HG02642 (cell line): Measurements from ENCODE around the gene ISLR.

ENCODE experiments used
- ATAC-seq: cut with Tn5 transposase; IDR thresholded peaks from one replicate; pipeline ENCODE4 v1.9.1; 2021; ENCODE audit warnings: mild to moderate bottlenecking; ENCODE audit not compliant: unreplicated experiment, poor library complexity

The ISLR gene

DNA sequence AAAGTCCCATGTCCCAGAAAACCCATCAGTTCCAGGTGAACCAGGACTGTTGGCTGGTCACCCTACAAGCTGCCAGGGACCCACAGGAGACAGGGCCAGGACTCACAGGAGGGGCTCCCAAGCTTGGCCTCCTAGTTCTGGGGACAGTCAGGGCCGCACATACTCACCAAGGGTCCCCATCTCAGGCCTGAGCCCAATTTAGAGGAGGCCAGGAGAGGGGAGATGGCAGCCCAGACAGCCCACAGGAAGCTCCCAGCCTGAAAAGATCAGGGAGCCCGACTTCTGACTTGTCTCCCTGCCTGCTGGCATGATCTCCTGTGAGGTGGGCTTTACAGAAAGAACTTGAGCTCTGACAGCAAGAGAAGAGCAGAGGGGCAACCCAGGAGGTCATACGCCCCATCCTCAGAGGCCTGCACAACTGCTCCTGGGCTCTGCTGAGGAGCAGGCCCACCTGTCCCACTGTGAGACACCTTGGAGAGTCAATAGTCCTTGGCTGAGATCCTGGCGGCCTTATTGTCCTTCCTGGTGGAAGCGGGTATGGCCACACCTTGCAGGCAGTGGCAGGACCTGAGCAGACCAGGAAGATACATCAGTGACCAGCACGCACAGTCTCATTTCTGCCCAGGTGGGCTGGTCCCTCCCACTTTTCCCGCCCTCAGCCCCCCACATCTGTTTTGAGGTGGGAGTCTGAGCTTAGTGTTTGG, 2.5 kb upstream of the ISLR start:
- no peak for ATAC-seq

DNA sequence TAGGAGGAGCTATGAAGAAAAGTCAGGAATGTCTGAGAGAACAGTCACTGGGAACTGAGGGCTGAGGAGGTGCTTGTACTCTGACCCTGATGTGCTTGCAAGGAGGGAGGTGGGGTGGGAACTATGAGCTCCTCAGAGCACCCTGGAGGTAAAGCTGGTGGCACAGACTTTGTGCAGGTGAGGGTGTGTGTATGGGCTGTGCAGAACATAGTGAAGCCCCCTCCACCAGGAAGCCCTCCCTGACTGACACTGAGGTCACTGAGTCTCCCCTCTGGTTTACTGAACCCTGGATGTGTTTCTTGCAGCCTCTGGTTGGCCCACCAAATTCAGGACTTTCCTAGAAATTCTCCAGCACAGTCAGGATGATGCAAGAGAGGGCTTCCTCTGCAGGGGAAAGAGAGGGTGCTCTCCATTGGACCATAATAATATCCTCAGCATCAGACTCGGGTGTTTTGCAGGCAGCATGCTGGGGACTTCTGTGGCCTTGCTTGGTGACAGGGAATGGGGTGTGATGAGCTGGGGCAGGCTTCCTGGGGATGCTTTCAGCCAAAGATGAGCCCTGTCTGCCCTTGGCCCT, 1.5 kb upstream of the ISLR start:
- no peak for ATAC-seq

DNA sequence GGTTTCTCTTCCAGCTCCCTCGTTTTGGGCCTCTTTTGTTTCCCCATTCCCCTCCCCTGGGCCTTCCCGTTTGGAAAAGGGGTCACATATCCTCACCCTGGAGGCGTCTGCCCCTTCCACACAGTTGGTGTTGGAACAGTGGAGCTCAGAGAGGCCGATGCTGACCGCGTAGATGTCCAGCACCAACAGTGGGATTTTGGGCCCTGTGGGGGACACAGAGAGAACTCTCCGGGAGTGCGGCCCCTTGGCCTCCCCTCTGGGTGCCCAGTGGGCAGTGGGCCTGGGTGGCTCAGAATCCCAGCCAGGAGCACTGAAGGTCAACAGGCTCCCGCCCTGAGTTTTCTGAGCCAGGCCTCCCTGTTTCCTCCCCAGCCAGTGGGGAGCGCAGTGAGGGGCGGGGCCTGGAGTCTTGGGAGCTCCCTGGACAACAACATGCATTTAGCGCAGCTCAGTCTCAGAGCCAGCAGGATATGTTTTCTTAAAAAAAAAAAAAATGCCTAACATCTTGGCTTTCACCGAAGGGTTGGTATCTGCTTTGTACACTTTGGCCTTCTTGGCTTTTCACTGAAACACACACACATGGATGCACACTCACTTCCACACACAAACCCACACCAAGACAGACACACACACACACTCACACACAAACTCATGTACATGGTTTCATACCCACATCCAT, 670 bp upstream of the ISLR start:
- ATAC-seq, result no peak

DNA sequence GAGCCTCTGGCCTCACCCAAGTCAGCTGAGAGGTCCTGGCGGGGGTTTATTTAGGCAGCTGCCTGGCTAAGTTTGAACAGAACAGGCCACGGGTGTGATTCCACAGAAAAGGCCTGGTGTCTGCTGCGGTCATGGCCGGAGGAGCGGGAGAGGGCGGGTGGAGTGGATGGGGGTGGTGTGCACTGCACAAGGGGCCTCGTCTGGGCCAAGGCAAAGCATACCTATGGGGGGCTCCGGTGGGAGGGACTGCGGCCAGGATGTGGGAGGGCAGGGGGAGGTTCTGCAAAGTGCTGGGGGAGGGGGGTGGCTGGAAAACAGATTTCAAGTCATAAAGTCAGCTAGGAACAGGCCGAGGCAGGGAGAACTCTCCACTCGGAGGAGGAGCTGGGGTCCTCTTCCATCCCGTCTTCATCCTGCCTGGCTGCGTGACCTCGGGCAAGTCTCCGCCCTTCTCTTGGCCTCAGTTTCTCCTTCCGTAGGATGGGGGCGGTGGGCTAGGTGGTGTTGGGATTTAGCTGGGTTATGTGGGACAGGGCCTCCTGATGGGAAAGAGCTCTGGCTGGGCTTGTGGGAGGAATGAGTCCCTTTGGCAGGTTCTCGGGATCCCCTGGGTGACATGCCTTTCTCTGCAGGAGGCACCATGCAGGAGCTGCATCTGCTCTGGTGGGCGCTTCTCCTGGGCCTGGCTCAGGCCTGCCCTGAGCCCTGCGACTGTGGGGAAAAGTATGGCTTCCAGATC, 878 bp downstream of the ISLR start:
- ATAC-seq, result no peak

DNA sequence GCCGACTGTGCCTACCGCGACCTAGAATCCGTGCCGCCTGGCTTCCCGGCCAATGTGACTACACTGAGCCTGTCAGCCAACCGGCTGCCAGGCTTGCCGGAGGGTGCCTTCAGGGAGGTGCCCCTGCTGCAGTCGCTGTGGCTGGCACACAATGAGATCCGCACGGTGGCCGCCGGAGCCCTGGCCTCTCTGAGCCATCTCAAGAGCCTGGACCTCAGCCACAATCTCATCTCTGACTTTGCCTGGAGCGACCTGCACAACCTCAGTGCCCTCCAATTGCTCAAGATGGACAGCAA, 1.4 kb downstream of the ISLR start:
- no peak for ATAC-seq

DNA sequence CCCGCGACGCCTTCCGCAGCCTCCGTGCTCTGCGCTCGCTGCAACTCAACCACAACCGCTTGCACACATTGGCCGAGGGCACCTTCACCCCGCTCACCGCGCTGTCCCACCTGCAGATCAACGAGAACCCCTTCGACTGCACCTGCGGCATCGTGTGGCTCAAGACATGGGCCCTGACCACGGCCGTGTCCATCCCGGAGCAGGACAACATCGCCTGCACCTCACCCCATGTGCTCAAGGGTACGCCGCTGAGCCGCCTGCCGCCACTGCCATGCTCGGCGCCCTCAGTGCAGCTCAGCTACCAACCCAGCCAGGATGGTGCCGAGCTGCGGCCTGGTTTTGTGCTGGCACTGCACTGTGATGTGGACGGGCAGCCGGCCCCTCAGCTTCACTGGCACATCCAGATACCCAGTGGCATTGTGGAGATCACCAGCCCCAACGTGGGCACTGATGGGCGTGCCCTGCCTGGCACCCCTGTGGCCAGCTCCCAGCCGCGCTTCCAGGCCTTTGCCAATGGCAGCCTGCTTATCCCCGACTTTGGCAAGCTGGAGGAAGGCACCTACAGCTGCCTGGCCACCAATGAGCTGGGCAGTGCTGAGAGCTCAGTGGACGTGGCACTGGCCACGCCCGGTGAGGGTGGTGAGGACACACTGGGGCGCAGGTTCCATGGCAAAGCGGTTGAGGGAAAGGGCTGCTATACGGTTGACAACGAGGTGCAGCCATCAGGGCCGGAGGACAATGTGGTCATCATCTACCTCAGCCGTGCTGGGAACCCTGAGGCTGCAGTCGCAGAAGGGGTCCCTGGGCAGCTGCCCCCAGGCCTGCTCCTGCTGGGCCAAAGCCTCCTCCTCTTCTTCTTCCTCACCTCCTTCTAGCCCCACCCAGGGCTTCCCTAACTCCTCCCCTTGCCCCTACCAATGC, 2.0 kb downstream of the ISLR start:
- no peak for ATAC-seq

DNA sequence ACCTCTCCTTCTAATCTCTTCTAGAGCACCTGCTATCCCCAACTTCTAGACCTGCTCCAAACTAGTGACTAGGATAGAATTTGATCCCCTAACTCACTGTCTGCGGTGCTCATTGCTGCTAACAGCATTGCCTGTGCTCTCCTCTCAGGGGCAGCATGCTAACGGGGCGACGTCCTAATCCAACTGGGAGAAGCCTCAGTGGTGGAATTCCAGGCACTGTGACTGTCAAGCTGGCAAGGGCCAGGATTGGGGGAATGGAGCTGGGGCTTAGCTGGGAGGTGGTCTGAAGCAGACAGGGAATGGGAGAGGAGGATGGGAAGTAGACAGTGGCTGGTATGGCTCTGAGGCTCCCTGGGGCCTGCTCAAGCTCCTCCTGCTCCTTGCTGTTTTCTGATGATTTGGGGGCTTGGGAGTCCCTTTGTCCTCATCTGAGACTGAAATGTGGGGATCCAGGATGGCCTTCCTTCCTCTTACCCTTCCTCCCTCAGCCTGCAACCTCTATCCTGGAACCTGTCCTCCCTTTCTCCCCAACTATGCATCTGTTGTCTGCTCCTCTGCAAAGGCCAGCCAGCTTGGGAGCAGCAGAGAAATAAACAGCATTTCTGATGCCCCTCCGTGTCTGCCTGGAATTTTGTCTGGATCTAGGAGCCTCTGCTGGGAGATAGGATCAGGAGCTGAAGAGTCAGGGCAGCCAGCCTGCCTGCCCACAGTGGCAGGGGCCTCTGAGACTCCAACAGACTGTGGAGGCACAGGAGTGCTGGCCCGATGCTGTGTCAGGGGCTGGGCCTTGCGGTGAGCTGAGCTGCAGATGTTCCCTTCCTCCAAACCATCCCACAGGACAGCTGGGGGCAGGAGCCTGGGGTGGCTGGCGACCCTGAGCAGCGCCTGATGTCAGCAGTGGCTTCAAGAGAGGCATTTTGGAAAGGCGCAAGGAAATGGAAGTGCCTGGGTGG, 3.0 kb downstream of the ISLR start:
- ATAC-seq, result no peak

DNA sequence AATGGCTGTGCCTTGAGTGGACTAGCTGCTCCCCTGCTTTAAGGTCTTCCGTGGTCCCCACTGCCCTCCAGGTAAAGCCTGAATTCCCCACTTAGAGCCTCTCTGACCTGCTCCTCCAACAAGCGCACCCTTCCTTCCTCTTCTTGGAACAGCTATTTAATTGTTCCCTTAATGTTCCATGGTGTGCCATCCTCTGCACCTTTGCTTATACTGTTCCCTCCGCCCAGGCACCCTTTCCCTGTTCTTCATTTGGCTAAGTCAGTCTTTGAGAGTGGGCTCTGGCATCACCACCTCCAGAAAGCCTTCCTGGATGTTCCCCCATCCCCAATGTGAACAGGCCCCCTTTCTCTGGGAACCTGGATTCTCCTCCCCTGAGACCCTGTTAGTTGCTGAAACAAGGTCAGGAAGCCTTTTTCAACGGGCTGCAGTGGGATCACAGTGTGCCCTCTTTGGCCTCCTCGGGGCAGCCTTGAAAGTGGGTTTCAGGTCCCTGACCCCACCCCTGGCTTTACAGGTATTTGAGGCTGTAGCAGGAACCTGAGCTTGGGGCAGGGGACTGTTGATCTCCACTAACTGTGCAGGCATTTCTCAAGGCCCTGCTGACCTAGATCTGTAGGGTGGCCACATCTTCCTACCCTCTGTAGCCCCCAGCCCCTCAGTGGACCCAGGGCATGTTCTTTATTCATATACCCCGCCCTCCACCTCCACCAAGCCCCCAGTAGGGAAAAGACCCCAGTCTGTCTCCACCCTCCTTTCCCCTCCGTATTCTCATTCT, 5.0 kb downstream of the ISLR start:
- no peak for ATAC-seq

DNA sequence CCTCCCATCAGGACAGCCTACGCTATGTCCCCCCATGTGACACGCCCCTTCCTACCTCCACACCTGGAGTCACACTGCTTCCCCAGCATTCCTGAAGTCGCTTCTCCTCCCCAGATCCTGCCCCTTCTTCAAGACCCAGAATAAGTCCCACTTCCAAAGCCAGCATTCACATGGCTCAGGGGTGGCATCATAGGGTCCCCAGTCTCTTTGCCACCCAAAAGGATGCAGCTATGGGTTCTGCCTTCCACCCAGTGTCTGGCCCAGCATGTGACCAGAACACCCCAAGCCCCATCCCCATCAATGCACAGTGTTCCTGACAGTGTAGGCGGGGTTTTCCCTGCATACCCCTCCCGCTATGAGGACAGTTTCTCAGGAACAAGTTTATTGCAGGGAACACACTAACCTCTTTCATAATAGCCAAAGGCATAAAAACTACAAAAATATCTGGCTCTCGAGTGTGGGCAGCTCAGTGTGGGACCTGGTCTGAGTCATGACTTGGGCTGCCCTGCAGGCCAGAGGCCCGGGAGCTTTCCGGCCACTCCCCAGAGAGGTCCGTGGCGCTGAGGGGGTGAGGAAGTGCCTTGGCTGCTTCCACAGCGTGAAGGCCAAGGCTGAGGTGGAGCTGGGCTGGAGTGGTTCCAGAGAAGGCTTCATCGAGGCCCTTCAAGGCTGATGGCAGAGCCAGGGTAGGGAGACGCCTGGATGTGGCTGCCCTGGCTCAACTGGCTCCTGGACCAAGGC, 5.8 kb downstream of the ISLR start:
- no peak for ATAC-seq

DNA sequence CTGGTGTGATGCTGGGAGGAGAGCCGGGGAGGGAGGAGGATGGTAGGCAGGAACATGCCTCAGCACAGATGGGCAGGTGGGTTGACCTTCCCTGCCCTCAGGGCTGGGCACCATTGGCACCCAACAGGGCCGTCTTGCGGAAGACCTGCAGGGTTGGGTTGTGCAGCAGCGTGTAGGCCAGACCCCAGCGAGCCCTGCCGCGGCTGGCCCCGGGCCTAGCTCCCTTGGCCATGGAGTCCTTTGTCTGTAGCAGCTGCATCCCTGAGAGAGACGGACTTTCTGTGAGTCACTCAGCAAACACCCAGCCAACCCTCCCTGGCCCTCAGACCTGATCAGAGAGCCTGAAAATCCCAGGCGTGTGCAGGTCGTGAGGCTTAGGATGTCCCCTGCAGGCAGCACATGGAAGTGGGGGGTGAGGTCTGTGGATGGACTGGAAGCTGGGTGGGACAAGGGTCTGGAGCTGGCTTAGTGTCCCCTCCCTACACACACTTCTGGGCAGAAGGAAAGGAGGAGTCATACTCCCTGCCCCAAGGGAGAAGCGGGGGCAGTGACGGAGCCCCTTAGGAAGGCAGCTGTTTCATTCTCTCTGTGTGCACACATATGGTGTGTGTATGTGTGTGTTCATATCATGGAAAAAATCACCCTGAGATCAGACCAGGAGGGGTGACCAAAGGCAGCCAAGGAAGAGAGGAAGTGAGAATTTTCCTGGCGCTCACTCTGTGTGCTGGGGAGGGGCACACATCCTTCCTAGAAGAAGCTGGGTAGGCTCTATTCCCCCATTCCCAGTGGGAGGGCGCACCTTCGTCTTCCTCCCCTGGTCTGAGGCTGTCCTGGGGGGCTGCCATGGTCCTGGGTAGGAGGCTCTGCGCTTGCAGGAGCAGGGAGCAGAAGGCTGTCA, 6.7 kb downstream of the ISLR start:
- no peak for ATAC-seq

DNA sequence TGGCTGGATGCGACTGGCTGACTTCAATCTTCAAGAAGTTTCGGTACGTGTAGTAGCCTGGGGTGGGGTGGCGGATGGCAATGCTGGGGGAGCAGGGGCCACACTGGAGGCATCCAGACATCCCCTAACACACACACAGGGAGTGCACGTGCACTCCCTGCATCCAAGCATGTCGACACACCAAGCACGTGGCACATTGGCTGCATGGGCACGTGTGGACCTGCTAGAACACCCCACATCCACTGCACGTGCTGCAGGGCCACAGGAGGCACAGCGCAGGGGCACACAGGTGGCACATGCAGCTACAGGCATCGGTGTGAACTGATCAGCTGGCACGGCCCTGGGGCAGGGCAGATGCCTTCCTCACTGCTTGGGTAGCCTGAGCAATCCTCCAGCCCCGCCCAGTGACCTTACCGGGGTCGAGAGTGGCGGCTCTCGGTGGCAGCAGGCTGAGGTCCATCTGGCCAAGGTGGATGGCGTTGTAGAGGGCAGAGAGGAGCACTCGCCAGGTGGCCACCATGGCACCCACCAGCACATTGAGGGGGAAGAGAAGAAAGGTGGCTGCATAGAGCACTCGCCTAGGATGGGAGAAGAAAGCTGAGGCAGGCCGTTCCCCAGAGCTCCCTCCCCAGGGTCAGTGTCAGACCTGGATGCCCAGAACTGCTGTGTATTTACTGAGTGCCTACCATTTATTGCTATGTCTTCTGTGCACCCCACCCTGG, 7.5 kb downstream of the ISLR start:
- ATAC-seq, result no peak

DNA sequence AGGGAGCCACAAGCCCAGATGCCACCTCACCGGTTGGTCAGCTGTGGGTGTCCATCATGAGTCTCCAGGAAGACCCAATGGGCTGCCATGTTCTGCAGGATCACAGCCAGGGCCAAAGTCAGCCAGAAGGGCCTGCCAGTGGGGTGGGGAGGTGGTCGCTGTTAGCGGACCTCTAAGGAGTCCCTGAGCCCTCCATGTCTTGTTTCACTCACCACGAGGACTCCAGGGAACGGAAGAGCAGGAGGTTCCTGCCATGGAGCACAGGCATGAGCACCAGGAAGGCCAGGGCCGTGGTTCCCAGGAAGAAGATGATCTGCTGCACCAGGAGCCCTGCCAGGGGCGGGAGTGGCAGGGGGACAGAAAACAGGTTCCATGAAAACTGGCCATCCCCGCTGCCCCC, 8.6 kb downstream of the ISLR start:
- no peak for ATAC-seq

DNA sequence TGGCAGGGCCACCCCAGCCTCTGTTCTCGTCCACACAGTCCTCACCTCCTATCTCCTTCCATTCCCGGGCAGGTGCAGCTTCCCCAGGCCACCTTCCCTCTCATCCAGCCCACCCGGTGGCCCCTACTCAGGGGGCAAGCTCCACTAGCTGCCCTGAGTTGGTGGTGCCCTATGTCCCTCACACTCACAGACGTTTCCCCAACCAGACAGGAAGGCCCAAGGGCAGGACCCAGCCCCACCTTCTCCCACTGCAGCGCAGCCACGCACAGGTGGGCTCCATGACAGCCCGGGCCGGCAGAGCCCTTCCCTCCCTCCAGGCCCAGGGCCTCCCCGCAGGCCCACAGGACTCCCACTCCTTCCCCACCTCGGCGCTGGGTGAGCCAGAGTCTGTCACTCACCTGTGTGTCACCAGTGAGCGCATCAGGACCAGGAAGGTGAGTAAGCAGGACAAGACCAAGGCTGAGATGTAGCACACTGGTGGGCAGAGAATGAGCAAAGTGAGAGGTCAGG, 11.1 kb downstream of the ISLR start:
- ATAC-seq, result no peak

DNA sequence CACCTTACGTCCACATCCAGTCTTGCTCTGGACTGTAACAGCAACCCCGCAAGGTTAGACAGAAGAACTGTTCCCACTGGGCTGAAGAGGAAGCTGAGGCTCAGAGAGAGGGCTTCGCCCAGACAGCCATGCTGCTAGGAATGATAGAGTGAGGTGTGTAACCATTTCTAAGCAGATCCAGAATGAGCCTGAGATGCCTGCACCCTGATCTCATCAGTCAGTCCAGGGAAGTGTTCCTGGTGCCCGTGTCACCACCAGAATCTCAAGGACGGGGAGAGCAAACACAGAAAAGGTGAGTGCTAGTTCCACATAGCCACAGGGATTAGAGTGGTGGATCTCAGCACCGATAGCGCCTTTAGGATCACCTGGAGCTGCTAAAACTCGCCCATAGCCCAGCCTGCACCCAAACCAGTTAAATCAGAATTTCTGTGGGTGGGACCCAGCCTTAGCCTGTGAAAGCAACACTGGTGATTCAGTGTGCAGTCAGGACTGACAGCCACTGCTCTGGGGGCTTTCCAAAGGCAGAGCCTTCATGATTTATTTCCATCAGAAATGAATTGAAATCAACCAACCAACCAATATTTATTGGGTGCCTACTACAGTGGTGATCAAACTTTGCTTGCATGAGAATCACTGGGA, 12.3 kb downstream of the ISLR start:
- no peak for ATAC-seq

DNA sequence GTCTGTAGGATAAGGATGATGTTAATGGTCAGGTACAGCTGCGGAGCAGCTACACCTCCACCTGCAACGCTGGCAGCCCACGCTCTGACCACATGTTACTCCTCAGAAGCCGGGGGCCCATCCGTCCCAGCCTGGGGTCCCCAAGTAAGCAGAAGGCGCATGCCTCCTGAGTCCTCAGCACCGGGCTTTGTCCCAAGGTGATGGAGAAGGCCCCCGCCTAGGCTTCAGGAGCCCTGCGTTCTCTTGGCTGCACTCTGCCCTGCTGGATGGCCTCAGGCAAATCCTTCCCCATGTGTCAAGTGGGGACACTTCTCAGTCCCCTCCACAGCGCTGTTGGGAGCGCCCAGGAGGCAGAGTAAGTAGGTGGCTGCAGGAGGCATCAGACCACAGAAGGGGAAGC, 14.7 kb downstream of the ISLR start:
- no peak for ATAC-seq

DNA sequence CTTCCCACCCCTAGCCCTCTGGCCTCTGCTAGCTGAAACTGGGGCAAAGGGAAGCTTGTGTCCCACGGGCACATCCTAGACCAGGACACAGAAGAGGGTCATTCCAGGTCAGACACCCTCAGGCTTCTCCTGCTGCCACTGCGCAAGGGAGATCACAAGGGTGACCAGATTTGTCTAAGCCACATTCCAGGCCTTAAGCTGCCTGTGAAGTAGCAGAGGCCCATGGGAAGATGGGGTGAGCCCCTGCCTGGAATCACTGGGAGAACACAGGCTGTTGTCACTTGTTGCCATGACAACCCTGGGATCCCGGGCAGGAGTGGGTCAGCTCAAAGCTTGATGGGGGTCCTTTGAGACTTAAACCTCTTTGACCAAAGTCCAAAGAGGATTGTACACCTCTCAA, 18.3 kb downstream of the ISLR start:
- no peak for ATAC-seq
